Measurements from ENCODE around the gene YKT6.
A peak's percentile ranks its signal among the peaks of the same experiment; 100 is the strongest.
"Not testable (repeated sequence)": the region's sequence is repeated elsewhere in the genome, so short reads cannot be mapped to it uniquely, and the experiment has no call there.

YKT6 gene

DNA sequence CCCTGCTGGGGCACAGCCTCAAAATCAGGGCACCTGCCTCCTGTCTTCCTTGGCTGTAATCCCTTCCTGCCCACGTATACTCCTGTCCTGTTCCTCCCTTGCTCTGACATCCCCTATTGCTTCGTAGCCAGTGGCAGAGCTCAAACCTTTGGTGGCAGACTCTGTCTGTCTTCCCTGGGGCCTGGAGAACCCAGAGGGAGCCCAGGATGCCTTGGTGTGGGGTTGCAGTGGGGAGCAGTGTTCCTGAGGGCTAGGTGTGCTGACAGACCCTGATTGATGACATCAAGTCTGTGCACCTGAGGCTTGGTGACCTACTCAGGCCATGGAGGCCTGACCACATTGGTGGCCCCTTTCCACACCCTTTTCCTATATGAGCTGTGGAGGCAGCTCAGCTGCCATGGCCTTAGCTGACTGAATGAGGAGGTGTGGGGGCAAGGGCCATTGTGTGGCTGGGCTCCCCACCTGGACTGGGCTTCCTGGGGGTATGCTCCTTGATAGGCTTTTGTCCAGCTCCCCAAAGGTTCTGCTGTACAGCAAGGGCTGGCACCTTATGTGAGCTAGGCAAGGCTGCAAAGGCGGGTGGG, 6.1 kb upstream of the YKT6 start:
- no peak for DNase-seq

DNA sequence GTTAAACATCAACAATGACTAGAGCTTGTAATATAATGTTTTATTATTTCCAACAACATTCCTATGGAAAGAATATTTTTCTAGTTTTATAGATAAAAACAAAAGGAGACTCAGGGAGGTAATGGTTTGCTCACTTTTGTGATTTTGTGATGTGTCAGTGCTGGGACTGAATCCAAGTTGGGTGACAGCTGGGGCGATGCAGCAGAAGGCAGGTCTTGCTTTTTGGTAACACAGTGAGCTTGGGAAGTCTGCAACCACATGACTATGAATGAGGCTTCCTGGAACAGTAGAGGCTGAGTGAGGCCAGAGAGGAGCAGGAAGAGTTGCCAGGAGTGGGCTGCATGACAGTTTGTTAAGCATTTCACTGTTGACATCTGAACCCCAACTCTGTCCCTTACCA, 4.9 kb upstream of the YKT6 start:
- DNase-seq: peak in 2 of 3 donors; percentile 13 to 34

DNA sequence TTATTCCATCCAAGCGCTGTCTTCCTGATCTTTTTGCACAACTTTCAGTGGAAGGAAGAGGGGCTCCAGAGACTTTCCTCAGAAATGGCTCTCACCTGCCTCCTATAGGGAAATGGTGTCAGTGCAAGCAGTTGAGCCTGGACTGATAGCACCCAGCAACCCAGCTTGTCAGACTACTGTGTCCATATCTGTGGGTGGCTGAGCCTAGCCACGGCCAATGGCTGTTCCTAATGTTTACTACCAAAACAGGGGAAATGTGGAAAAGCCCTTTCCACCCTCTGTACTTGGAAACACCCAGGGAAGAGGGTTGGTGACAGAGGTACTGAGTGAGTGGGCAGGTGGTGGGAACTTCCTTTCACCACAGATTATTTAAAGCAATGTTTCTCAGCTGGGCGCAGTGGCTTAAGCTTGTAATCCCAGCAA, 4.3 kb upstream of the YKT6 start:
- DNase-seq: peak; percentile 70 to 84 (median 83)

DNA sequence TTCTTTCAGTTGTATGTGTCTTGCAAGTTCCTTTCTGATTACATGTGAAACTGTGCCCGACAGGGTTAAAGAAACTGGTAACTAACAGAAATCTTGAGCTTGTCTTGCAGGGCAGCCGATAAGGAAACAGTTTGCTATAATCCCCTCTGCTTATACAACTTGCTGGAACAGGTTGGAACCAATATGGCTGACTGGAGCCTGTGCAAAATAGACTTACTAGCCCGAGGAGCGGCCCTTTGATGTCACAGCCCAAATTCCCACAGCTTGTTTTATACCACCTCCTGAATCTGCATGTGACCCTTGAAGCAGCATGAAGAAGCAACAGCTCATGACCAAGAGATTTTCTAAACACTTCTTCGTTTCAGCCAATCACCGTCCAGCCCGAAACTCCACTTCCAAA, 3.3 kb upstream of the YKT6 start:
- no peak for DNase-seq

DNA sequence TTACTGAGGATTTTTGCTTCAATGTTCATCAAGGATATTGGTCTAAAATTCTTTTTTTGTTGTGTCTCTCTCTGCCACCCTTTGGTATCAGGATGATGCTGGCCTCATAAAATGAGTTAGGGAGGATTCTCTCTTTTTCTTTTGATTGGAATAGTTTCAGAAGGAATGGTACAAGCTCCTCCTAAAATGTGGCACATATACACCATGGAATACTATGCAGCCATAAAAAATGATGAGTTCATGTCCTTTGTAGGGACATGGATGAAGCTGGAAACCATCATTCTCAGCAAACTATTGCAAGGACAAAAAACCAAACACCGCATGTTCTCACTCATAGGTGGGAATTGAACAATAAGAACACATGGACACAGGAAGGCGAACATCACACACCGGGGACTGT, 615 bp upstream of the YKT6 start:
- not testable (repeated sequence) for DNase-seq

DNA sequence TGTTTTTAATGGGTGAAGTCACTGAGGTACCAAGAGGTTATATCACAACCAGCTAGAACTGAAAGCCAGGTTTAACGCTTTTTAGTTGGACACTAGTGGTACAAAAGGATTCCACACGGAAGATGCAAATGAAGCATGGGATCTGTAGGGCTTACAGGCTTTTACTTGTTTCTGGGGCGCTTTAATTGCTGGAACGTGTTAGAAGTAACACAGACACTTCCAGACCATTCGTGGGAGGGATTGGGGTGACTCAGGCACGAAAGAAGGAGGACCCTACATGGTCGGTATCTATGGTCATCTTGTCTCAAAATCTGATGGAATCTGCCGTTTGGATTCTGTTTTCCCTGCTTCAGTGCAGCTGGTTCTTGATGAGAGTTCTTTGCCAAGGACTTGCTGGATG, 1.0 kb downstream of the YKT6 start:
- DNase-seq: peak in 2 of 3 donors; percentile 12 to 17

DNA sequence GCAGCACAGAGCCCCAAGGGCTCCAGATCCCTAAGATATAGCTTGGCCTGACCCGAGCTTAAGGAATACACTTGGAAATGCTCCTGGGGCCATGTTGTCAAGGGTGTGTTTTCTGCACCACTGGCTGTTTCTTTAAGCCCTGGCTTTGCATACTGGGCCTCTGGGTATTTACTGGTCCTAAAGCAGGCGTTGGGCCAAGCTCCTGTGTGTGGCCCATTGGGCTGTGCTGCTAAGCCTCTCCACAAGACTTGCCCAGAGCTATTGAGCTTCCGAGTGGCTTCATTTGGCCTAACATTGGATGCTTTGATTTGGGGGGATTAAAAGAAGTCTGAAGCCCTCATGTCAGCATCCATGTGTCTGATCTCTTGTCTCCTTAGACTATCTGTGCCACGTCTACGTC, 5.2 kb downstream of the YKT6 start:
- no peak for DNase-seq

DNA sequence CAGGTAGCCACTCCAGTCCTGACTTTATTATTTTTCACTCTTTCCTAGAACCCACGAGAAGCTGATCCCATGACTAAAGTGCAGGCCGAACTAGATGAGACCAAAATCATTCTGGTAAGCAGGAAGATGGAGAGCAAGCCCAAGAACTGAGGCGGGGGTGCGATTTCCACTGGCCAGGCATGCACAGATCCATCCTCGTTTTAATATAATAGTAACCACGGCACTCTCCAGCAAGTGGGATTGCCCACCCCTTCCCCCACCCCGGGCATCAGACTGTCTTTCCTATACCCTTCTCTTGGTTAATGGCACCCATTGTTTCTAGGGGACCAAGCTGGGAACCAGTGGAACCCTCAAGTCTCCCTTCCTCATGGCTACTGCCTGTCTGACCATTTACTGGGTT, 7.3 kb downstream of the YKT6 start:
- no peak for DNase-seq

DNA sequence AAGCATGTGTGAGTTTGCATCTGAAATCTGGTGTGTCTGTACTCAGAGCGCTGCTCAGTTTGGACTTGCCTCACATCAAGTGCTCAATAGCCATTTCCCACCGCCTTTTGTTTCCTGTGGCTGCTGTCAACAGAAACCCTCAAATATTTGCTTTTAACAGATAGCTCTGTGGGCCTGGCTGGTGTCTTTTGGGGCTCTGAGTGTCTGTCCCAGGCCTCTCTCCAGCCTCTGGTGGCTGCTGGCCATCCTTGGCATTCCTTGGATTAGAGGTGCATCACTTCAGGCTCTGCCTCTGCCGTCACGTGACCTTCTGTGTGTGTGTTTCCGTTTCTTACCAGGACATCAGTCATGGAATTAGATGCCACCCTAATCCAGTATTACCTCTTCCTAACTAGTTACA, 9.3 kb downstream of the YKT6 start:
- no peak for DNase-seq

DNA sequence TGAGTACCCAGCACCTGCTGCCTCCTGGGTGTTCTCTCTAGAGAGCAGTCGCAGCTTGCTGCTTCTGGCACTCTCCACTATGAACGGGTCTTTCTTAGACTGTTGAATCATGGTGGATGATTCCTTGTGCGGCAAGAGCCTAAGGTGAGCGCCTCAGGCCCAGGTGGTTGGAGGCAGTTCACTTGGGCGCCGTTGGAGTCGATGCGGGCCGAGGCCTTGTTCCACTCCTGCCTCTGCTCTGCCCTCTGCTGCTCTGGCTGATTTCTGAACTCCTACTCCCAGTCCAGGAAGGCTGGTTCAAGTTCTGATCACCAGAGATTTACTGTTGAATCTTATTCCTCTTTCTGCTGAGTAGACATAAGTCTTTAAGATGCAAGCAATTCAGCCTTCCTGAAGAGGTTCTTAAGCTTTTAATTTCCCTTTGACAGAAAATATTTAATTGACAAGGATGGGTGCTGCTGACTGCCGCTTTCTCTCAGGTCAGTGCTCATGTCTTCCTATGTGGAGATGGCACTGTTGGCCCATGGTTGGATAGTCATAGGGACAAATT, 10.4 kb downstream of the YKT6 start:
- DNase-seq: no peak

DNA sequence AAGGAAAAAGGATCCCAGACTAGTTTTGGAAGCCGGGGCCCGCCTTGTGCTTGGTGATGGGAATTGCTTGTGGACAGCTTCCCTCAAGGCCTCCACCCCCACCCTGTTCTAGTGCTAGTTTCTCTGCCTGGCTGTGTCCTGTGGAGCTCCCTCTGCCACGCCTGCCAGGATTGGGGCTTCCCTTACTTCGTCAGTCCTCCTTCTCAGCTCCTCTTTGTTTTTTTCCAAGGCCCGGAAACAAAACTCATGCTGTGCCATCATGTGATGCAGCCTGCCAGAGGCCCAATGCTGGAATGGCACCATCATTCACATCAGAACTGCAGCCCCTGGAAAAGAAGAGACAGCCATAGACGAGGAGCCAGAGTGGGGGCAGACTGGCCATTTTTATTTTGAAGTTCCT, 11.2 kb downstream of the YKT6 start:
- no peak for DNase-seq

DNA sequence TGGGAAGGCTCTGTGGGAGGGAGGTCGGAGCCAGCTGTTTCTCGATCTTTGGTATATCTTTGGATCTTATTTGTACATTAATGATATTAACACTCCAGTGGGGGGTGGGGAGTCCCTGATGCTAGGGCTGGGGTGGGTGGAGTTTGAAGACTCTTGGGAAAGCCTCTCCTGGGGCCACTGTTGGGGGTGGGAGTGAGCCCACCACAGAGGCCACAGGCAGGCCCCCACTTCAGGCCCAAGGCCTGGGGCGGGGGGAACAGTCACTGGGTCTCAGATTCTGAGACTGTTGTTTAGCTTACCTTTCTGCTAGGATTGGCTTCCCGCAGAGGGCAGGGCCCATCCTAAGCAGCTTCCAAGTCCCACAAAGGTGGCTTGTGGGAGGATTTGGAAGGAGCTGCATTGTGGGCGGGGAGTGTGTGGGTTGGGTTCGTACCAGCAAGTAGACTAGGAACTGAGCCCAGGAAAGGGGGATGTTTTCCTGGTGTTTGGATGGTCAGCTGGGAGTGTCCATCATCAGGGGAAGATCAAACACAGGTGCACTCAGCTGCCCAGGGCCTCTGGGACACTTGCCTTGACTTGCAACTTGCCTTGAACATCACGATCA, 11.9 kb downstream of the YKT6 start:
- DNase-seq: no peak

DNA sequence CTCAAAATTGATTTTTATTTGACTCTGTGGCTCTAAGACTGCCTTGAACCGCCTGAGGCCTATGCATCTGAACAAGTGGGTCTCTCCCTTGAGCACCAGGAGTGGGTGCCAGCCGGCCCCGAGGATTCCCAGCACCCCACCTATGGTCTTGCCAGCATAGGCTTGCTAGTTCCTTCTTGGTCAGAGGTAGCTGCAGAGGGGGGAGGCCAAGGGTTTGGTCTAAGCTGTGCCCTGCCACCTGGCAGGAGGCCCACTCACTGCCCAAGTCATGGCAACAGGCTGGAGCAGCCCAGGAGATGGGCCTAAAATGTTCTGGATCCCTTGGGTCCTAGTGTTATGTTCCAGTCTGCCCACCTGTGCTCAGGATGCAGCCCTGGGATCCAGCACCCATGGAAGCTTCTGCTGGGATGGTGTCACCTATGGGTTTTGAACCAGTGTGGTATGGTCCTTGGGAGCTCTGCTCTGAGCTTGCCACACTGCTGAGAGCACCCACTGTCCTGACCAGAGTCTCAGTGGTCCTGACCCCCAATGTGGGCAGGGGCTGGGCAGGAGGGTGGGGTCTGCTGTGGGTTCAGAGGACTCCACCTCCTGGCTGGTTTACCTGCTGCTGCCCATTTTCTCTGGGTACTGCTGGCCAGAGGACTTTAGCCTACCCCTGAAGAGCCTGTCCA, 12.6 kb downstream of the YKT6 start:
- DNase-seq: no peak

DNA sequence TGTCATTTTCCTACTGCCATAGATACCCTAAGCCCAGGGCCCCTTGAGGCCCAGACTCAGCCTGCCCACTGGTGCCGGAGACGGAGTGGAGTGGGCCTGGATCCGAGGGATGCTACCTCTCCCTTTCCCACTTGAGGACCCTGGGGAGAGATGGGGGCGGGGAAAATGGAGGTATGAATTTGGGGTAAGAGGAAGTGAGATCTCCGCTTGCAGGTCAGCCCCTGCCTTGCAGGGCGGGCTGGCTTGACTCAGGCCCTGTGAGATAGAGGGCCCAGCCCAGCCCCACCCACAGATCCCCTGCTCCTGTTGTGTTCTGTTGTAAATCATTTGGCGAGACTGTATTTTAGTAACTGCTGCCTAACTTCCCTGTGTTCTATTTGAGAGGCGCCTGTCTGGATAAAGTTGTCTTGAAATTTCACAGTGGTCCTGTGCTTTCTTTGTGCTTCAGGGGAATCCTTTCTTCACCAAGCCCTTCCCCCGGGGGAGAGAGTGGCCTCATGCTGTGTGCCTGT, 13.2 kb downstream of the YKT6 start:
- DNase-seq: no peak

DNA sequence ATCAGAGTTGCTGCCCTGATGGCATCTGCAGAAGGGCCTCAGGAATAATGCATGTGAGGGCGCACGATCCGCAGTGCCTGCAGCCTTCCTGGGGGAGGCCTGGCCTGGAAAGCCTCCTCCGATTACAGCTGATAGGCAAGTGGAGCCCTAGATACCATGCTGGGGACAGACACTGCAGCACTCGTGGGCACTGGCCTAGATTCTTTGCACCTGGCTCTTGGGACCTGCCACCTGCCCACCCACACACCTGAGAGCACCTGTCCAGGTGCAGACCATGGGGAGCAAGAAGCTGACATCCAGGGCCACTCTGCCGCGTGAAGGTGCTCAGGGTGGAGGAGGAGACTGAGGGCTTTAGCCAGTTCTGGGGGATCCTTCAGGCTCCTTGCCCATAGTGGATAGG, 14.8 kb downstream of the YKT6 start:
- no peak for DNase-seq

DNA sequence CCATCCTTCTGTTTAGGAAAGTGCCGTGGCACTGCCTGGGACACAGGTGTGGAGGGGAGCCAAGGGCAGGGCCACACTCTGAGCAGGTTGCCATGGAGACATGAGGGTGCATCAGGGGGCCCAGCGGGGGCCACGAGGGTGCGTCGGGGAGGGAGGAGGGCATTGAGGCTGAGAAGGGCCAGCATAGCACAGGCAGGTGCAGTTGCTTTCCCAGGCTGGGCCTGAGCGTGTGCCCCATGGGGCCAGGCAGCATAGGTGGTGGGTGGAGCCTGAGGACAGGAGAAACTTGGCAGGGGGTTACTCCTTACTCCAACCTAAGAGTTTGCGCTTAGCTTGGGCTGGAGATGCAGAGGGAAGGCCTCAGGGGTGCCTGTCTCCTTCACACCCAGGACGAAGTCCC, 15.2 kb downstream of the YKT6 start:
- no peak for DNase-seq

DNA sequence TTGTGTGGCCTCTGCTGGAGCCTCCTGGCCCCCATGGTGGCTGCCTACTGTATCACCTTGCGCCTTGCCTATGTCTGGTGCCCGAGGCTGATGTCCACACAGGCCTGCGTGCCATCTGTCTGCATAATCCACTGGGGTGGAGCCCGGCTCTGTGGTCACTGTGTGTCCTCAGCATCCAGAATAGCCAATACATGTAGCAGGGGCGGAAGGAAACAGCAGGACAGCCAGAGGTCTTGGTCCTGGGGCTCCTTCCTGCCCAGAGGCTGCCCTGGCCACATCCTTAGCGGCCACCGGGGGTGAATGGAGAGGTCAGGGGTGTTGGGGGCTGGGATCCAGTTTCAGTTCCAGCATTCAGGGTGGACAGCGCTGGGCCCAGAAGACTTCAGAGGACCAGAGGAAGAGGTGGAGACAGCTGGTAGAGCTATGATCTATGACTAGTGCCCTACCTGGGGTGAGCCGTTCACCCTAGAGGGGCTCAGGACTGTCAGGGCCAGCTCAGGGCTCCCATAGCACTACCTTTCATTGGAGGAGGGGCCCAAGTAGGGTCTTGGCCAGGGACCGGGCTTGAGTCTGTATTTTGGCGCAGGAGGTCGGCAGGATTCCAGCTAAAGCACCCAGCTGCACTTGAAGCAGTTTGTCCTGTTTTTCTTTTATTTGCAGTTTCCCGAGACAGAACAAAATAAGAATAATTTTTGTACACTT, 15.9 kb downstream of the YKT6 start:
- DNase-seq: no peak

DNA sequence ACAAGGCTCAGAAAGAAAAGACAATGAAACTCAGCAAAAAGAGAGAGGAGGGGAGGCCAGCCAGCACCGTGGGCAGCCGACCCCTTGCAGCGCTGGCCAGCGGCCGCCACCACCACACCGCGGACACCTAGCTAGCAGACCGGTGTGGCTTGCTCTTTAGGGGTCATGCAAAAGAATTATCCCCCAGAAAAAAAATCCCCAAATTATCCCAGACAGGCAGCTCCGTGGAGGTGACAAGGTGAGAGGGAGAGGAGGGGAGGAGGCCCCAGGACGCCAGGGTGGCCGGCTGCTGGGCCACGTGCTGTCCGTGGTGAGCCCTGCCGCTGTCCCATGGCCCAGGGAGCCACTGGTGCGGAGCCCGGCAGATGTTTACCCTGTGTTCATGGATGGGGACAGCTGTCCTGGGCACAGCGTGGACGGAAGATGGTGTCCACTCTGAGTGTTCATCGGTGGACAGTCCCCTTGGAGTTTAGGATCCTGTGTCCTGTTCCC, 16.5 kb downstream of the YKT6 start:
- no peak for DNase-seq

DNA sequence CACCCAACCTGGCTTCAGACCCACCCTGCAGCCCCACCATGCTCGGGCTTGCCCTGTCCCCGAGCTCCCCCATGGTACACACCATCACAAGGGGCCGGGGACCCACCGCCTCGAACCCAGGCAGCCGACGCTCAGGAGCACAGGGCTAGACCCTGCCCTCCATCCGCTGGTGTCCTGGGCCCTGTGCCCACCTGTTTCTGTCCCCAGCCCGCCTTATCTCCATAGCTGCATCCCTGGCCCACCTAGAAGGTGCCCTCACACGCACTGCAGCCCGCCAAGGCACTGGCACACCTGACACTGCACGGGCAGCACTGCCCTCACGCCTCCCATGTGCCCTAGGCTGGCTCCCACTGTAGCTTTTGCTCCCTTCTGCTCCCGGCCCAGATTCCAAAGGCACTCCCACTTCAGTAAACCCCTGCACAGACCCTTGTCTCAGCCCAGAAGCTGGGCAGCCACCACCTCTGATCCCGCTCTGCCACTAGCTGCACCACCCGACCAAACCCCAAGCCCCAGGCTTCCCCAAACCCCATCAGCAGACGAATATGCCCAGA, 17.1 kb downstream of the YKT6 start:
- DNase-seq: no peak

DNA sequence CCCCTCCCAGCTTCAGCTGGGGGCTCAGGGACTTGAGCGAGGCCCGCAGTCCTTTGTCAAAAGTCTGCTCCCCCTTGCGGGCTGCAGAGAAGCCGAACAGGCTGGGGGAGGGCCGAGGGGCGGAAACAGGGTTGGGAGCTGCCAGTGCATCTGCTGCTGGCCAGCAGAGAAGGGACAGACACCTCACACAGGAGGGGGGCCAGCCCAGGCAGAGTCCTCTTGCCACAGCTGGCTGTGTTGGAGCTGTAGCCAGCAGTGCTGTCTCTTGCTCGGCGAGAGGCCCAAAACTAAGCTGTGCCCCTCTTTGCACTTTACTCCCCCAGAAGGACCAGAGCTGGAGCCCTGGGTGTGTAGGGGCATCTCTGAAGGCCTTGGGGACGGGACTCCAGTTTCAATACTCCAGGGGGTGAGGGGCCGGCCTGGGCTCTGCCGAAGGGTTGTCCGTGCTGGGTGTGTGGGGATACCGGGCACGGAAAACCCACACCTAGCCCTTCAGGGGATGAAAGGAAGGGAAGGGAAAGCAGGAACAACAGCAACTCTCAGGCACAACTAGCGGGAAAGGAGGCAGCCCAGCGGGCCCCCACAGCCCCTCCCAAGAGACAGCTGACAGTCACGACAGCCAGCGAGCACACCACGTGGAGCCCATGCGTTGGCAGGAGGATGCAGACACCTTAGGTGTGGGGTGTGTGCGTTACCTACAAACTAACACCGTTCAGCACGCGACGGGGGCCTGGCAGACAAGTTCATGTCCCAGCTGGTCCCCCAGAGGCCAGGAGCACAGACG, 17.8 kb downstream of the YKT6 start:
- DNase-seq: no peak

DNA sequence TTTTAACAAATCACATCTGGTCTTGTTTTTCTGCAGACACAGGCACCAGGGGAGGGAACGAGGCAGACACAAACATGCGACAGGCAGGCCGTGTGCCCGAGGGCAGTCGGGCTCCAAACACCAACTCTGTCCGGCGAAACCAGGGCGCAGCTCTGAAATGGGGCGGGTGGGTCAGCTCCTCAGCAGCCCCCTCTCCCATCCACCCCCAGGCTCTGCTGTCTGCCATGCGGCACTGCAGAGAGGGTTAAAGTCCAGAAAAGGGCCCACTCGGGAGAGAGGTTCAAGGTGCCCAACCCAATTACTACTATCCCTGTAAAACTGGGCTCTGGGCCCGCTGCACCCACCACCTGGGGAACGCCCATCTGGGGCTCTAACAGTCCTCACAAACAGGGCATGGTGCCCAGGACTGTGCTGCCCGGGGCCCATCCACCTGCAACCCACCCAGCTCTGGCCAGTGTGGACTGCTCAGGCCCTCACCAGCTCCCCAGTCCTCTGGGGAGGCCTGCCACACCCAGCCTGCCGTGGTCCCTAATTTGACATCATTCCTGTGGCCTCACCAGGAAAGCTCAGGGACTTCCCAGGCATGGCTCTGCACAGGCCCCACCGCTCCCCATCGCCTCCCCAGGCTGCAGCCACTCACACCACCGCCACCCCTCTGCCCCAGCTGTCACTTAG, 18.7 kb downstream of the YKT6 start:
- DNase-seq: no peak

DNA sequence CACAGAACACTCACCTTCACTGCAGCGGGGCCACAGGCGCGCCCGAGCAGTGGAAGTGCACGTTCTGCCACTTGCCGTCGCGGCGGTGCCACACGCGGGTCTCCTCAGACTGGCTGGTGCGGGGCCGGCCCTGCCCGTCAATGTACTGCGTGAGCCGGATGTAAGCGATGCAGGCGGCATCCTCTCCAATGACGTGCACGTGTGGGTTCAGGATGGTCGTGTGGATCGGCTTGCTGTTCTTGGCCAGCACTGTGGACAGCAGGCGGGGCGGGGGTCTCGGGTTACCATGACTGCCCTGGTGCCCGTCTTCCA, 19.2 kb downstream of the YKT6 start:
- no peak for DNase-seq

All from suppressor macrophage treated with lipopolysaccharide for 1 hour (primary cell).